H1 (cell line): Measurements from ENCODE around the gene SCNN1B.

Source experiments
- CBX5 ChIP-seq: fragments of 300-800, 300-1000 bp; sonication (generic); IDR thresholded peaks from 2 replicates; pipeline ENCODE4 v1.7.1; 2016; ENCODE audit warnings: antibody characterized with exemption, low read length, low read depth
- CTCF ChIP-seq, 3 experiments: IDR thresholded peaks; 1 replicate in 2 of 3; 2 replicates in 1 of 3; pipeline versions ENCODE4 v1.5.1 to v1.6.1; 2011; ENCODE audit warnings: low read length in 3 of 3, mild to moderate bottlenecking in 3 of 3, inconsistent platforms in 2 of 3, low read depth in 1 of 3, moderate library complexity in 1 of 3; ENCODE audit not compliant: insufficient read depth in 1 of 3; ENCODE audit errors: control extremely low read depth in 1 of 3
- EGR1 ChIP-seq: IDR thresholded peaks from 2 replicates; pipeline ENCODE4 v1.6.1; 2011; ENCODE audit warnings: low read depth, low read length, borderline replicate concordance
- HDAC2 ChIP-seq, 2 experiments: fragments of 300-600 bp in 1 of 2; sonication (generic) in 1 of 2; IDR thresholded peaks; 2 replicates each; pipeline ENCODE4 v1.6.1; 2011 to 2012; ENCODE audit warnings: low read depth in 2 of 2, low read length in 2 of 2, mild to moderate bottlenecking in 2 of 2, moderate library complexity in 2 of 2, borderline replicate concordance in 1 of 2, inconsistent platforms in 1 of 2
- JUND ChIP-seq: IDR thresholded peaks from 2 replicates; pipeline ENCODE4 v1.6.1; 2011; ENCODE audit warnings: mild to moderate bottlenecking, improper control_type of control experiment, low read length
- SIX5 ChIP-seq: IDR thresholded peaks from 2 replicates; pipeline ENCODE4 v1.6.1; 2011; ENCODE audit warnings: mild to moderate bottlenecking, low read depth, low read length
- SP2 ChIP-seq: IDR thresholded peaks from 2 replicates; pipeline ENCODE4 v1.6.1; 2012; ENCODE audit warnings: mild to moderate bottlenecking, low read length, inconsistent platforms
- TAF1 ChIP-seq: IDR thresholded peaks from 2 replicates; pipeline ENCODE4 v1.6.1; 2011; ENCODE audit warnings: mild to moderate bottlenecking, low read depth, low read length
- YY1 ChIP-seq: IDR thresholded peaks from 2 replicates; pipeline ENCODE4 v1.6.1; 2011; ENCODE audit warnings: low read depth, mild to moderate bottlenecking, low read length

DNA sequence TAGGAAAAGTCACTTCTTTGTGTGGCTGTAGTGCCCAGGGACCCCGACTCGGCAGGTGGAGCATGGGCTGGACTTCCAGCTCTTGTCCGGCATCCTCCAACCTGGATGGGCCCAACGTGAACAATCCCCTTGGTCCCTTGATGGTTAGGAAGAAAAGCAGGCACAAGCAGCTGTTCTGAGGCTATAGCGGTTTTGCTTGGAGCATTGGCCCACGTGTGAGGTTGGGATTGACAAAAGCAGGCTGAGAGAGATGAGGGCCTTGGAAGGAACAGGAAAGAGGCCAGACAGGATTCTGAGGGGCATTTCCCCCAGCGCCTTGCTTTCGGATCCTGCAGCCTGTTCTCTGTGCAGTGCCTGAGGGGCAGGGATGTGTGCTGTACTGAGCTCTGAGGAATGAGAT, 28.1 kb downstream of the SCNN1B start:
- TF ChIP-seq CBX5 (no peak), TAF1 (no peak), JUND (no peak), SP2 (no peak), EGR1 (no peak), CTCF (IDR thresholded peaks at IDR 0.05; ENCODE audit: control extremely low read depth in 1 of 3, insufficient read depth in 1 of 3, low read depth in 1 of 3, low read length in 3 of 3) (no peak), SIX5 (no peak), YY1 (no peak), HDAC2 (IDR thresholded peaks at IDR 0.05; ENCODE audit: borderline replicate concordance in 1 of 2, low read depth in 2 of 2, low read length in 2 of 2) (no peak)
